ENCODE results near the gene PDIK1L. TPM values are rescaled to one million over a fixed set of nuclear protein-coding genes. Genes with fewer than 3 reads are reported as not detected.

The PDIK1L gene
- total and polyA plus RNA-seq, 2 of the 4 experiments (the other 2 are of a cell fraction), result 1.4 to 3.0 TPM

- dilution Hi-C loops (cut with HindIII; ENCODE audit: low sequenced_read_pairs, unreplicated experiment) (no loop called here), in situ Hi-C loops (cut with MboI; ENCODE audit: low sequenced_read_pairs) (no loop called here), intact Hi-C loops (cut with micrococcal nuclease) (no loop called here)
- Histone ChIP-seq H4K91ac (ENCODE audit: insufficient read depth, low read depth, low read length) (no peak overlapping the region), H3K4me2 (ENCODE audit: low read depth, low read length) (no peak overlapping the region), H3K9me1 (ENCODE audit: insufficient read depth, low read length) (no peaks in the 10 kb centered on the region), H3K4me3 (ENCODE audit: insufficient read depth, low read depth, low read length) (no peak overlapping the region), H3K79me1 (ENCODE audit: low read depth in 1 of 2, low read length in 2 of 2) (no peaks in the 10 kb centered on the region), H3K4me1 (ENCODE audit: control insufficient read depth, insufficient read depth, low read length) (no peaks in the 10 kb centered on the region), H3K27me3 (ENCODE audit: control insufficient read depth, insufficient read depth, low read length) (peaks cover 61% of the 10 kb centered on the region), H2AFZ (replicated peaks; ENCODE audit: low read length, poor library complexity) (no peak overlapping the region), H4K8ac (ENCODE audit: low read depth in 2 of 2, low read length in 2 of 2) (no peak overlapping the region), H2BK5ac (ENCODE audit: low read depth, low read length, poor library complexity, severe bottlenecking) (no peak overlapping the region), H2BK20ac (ENCODE audit: low read depth, low read length) (no peak overlapping the region), H3K18ac (ENCODE audit: low read depth, low read length) (no peak overlapping the region), H3K9ac (ENCODE audit: low read depth, low read length) (no peak overlapping the region), H3K9me3 (ENCODE audit: control insufficient read depth, insufficient read depth, low read length) (no peaks in the 10 kb centered on the region), H2AK5ac (ENCODE audit: low read depth, low read length) (no peak overlapping the region), H3K56ac (ENCODE audit: extremely low read depth, insufficient read depth, low read length) (no peak overlapping the region), H3K23ac (ENCODE audit: low read depth, low read length) (no peak overlapping the region), H4K20me1 (ENCODE audit: insufficient read depth, low read length) (no peaks in the 10 kb centered on the region), H4K5ac (ENCODE audit: low read depth, low read length) (no peak overlapping the region), H3K27ac (ENCODE audit: insufficient read depth, low read length) (no peak overlapping the region), H2BK15ac (ENCODE audit: low read depth, low read length) (no peak overlapping the region), H3K4ac (ENCODE audit: low read depth, low read length) (no peak overlapping the region), H3K36me3 (ENCODE audit: control insufficient read depth, insufficient read depth, low read length) (no peaks in the 10 kb centered on the region), H2BK120ac (ENCODE audit: low read depth, low read length) (no peak overlapping the region), H2AK9ac (replicated peaks; ENCODE audit: low read depth, low read length, poor library complexity) (no peak overlapping the region), H3K14ac (replicated peaks; ENCODE audit: low read depth, low read length) (no peak overlapping the region)
- 24% methylated on average over 2 of the region's 9 CpGs; no CpG with 5 or more reads in 1 of the 2 experiments for WGBS, 2 experiments (ENCODE audit: extremely low coverage in 2 of 2, insufficient read length in 1 of 2)
- no peak for TF ChIP-seq ELK1 (IDR thresholded peaks at IDR 0.05; ENCODE audit: borderline replicate concordance, low read depth, low read length)
- TF ChIP-seq MAFK (IDR thresholded peaks at IDR 0.05; ENCODE audit: low read depth, low read length), result no peak
- no peak for TF ChIP-seq RAD21 (IDR thresholded peaks at IDR 0.05; ENCODE audit: low read length)
- TF ChIP-seq RCOR1 (IDR thresholded peaks at IDR 0.05; ENCODE audit: insufficient replicate concordance, low read length), result no peak
- no peak for TF ChIP-seq CHD1 (IDR thresholded peaks at IDR 0.05; ENCODE audit: low read depth, low read length)
- no peak for TF ChIP-seq SMC3 (IDR thresholded peaks at IDR 0.05; ENCODE audit: low read depth, low read length)
- TF ChIP-seq POLR2A (IDR thresholded peaks at IDR 0.05; ENCODE audit: low read depth, low read length), result no peak
- no peak for TF ChIP-seq MAZ (IDR thresholded peaks at IDR 0.05; ENCODE audit: borderline replicate concordance, low read depth, low read length)
- no peak for TF ChIP-seq CTCF (conservative IDR thresholded peaks at IDR 0.05; ENCODE audit: low read depth, low read length)
- TF ChIP-seq USF2 (IDR thresholded peaks at IDR 0.05; ENCODE audit: low read depth, low read length), result no peak
- TF ChIP-seq RFX5 (IDR thresholded peaks at IDR 0.05; ENCODE audit: low read depth, low read length), result no peak
- TF ChIP-seq BHLHE40 (IDR thresholded peaks at IDR 0.05; ENCODE audit: low read depth, low read length), result no peak
- TF ChIP-seq FOS (IDR thresholded peaks at IDR 0.05; ENCODE audit: low read depth, low read length), result no peak
- no peak for TF ChIP-seq CEBPB (IDR thresholded peaks at IDR 0.05; ENCODE audit: low read depth, low read length)
- TF ChIP-seq MXI1 (IDR thresholded peaks at IDR 0.05; ENCODE audit: borderline replicate concordance, low read depth, low read length), result no peak
- no peak for TF ChIP-seq NFE2L2 (IDR thresholded peaks at IDR 0.05; ENCODE audit: low read depth, low read length)
- no TSS peak for BruUV-seq (replicated peaks)
- ATAC-seq (ENCODE audit: low read depth), result no peak
- no peak for DNase-seq
- ChIA-PET POLR2A (ENCODE audit: unreplicated experiment) (no interaction called here), CTCF (interaction anchor here (0.6 to 1.9 kb wide), 2 partner anchors 8 to 15 kb away, joined by 6 read pairs; partner anchors contain the start of gene ZNF593)
Measured at GRCh38 chr1:26154750-26155149, 43.1 kb downstream of the PDIK1L start.

All from IMR-90 (cell line).